ENCODE data around the gene PHLPP1. TPM values are rescaled to one million over a fixed set of nuclear protein-coding genes. Genes with fewer than 3 reads are reported as not detected.
A peak's percentile ranks its signal among the peaks of the same experiment; 100 is the strongest.

PHLPP1 gene
- total RNA-seq, 1 experiment from 2014 or later = 10.1 TPM

DNA sequence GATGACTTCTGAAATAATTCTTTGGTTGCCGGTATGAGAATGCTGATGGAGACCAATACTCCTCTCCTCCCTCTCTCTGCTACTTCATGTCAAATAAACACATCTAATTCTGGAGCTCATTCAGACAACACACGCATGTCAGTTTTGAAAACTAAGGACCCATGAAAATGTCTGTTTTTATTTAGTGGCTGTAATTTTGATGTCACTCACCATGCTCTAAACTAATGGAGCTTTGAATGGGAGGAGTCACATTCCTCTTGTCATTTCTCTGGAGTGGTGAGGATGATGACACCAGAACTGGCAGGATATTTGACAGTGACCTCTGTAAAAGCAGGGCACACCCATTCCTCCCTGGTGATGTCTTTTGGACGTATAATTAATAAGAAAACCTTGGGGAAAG is 163.0 kb downstream of the PHLPP1 start:
- H3K4me1 ChIP-seq (replicated peaks) = peaks cover 72% of the 10 kb centered on the region
- no peaks in the 10 kb centered on the region for H3K27me3 ChIP-seq (replicated peaks)
- peak in 1 of 2 experiments; percentile 35 for DNase-seq (ENCODE audit: low read depth in 1 of 2, low spot score in 2 of 2)

GRCh38 chr18:62880034-62880433 is 164.7 kb downstream of the PHLPP1 start:
- H3K4me1 ChIP-seq (replicated peaks) = peaks cover 66% of the 10 kb centered on the region
- no peaks in the 10 kb centered on the region for H3K27me3 ChIP-seq (replicated peaks)
- no peak overlapping the region for H3K27ac ChIP-seq
- no peaks in the 10 kb centered on the region for H3K9me3 ChIP-seq (replicated peaks)
- no peak overlapping the region for H3K4me3 ChIP-seq
- no peak for DNase-seq (ENCODE audit: low read depth in 1 of 2, low spot score in 2 of 2)
- H3K36me3 ChIP-seq = no peaks in the 10 kb centered on the region

More for the DNA sequence above, 163.0 kb downstream of the PHLPP1 start:
- Histone ChIP-seq H3K9me3 (replicated peaks) (no peaks in the 10 kb centered on the region), H3K27ac (peak overlapping the region; percentile 83), H3K4me3 (no peak overlapping the region), H3K36me3 (no peaks in the 10 kb centered on the region)

- H3K4me1 ChIP-seq (replicated peaks) = peaks cover 60% of the 10 kb centered on the region
- H3K27ac ChIP-seq = peak overlapping the region; percentile 73
- H3K27me3 ChIP-seq (replicated peaks) = no peaks in the 10 kb centered on the region
- H3K4me3 ChIP-seq = no peak overlapping the region
- H3K36me3 ChIP-seq = no peaks in the 10 kb centered on the region
- DNase-seq (ENCODE audit: low read depth in 1 of 2, low spot score in 2 of 2) = no peak
- no peaks in the 10 kb centered on the region for H3K9me3 ChIP-seq (replicated peaks)
Measured at GRCh38 chr18:62880673-62881364, 165.5 kb downstream of the PHLPP1 start.

- no peak overlapping the region for H3K4me3 ChIP-seq
- no peaks in the 10 kb centered on the region for H3K27me3 ChIP-seq (replicated peaks)
- peak overlapping the region; percentile 73 for H3K27ac ChIP-seq
- peaks cover 57% of the 10 kb centered on the region for H3K4me1 ChIP-seq (replicated peaks)
- H3K36me3 ChIP-seq = no peaks in the 10 kb centered on the region
- H3K9me3 ChIP-seq (replicated peaks) = no peaks in the 10 kb centered on the region
- DNase-seq (ENCODE audit: low read depth in 1 of 2, low spot score in 2 of 2) = peak; percentile 83 to 90
Measured at GRCh38 chr18:62881509-62882016, 166.2 kb downstream of the PHLPP1 start.

- Histone ChIP-seq H3K27me3 (replicated peaks) (no peaks in the 10 kb centered on the region), H3K9me3 (replicated peaks) (no peaks in the 10 kb centered on the region), H3K4me1 (replicated peaks) (peaks cover 31% of the 10 kb centered on the region), H3K27ac (no peak overlapping the region), H3K36me3 (no peaks in the 10 kb centered on the region), H3K4me3 (no peak overlapping the region)
- no peak for DNase-seq (ENCODE audit: low read depth in 1 of 2, low spot score in 2 of 2)
Measured at GRCh38 chr18:62883937-62884735, 168.8 kb downstream of the PHLPP1 start.

GRCh38 chr18:62885804-62886203 is 170.5 kb downstream of the PHLPP1 start:
- Histone ChIP-seq H3K36me3 (no peaks in the 10 kb centered on the region), H3K4me3 (no peak overlapping the region), H3K27me3 (replicated peaks) (no peaks in the 10 kb centered on the region), H3K4me1 (replicated peaks) (peaks cover 24% of the 10 kb centered on the region), H3K27ac (no peak overlapping the region), H3K9me3 (replicated peaks) (no peaks in the 10 kb centered on the region)
- DNase-seq (ENCODE audit: low read depth in 1 of 2, low spot score in 2 of 2) = no peak

- no peaks in the 10 kb centered on the region for H3K27me3 ChIP-seq (replicated peaks)
- no peak overlapping the region for H3K27ac ChIP-seq
- H3K9me3 ChIP-seq (replicated peaks) = no peaks in the 10 kb centered on the region
- H3K4me3 ChIP-seq = no peak overlapping the region
- H3K36me3 ChIP-seq = peaks cover 19% of the 10 kb centered on the region; the same call in 1 of the 2 replicates
- H3K4me1 ChIP-seq (replicated peaks) = peaks cover 24% of the 10 kb centered on the region
- DNase-seq (ENCODE audit: low read depth in 1 of 2, low spot score in 2 of 2) = no peak
Measured at GRCh38 chr18:62894681-62895390, 179.5 kb downstream of the PHLPP1 start.

- Histone ChIP-seq H3K4me1 (replicated peaks) (peaks cover 24% of the 10 kb centered on the region), H3K4me3 (no peak overlapping the region), H3K36me3 (peaks cover 19% of the 10 kb centered on the region; the same call in 1 of the 2 replicates), H3K27ac (peak overlapping the region; percentile 8), H3K9me3 (replicated peaks) (no peaks in the 10 kb centered on the region), H3K27me3 (replicated peaks) (no peaks in the 10 kb centered on the region)
- DNase-seq (ENCODE audit: low read depth in 1 of 2, low spot score in 2 of 2) = no peak
Measured at GRCh38 chr18:62897153-62897552, 181.8 kb downstream of the PHLPP1 start.

- Histone ChIP-seq H3K27me3 (replicated peaks) (no peaks in the 10 kb centered on the region), H3K36me3 (peaks cover 19% of the 10 kb centered on the region; the same call in 1 of the 2 replicates), H3K4me3 (no peak overlapping the region), H3K4me1 (replicated peaks) (peaks cover 24% of the 10 kb centered on the region), H3K9me3 (replicated peaks) (no peaks in the 10 kb centered on the region), H3K27ac (no peak overlapping the region)
- no peak for DNase-seq (ENCODE audit: low read depth in 1 of 2, low spot score in 2 of 2)
Measured at GRCh38 chr18:62898359-62898758, 183.0 kb downstream of the PHLPP1 start.

DNA sequence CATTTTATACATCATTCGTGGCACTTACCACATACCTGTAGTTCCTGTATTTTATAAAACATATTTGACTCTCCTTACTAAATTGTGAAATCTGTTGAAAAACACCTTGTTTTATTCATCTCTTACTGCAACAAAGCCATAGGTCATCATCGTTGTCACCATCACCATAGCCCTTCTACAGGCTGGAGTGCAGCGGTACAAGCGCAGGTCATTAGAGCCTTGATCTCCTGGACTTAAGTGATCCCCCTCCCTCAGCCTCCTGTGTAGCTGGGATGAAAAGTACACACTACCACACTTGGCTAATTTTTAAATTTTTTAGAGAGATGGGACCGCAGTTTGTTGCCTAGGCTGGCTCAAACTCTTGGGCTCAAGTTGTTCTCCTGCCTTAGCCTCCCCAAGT is 184.2 kb downstream of the PHLPP1 start:
- Histone ChIP-seq H3K4me3 (no peak overlapping the region), H3K9me3 (replicated peaks) (no peaks in the 10 kb centered on the region), H3K27ac (no peak overlapping the region), H3K36me3 (peaks cover 19% of the 10 kb centered on the region; the same call in 1 of the 2 replicates), H3K4me1 (replicated peaks) (peaks cover 17% of the 10 kb centered on the region), H3K27me3 (replicated peaks) (no peaks in the 10 kb centered on the region)
- no peak for DNase-seq (ENCODE audit: low read depth in 1 of 2, low spot score in 2 of 2)

GRCh38 chr18:62900132-62900883 is 185.0 kb downstream of the PHLPP1 start:
- no peaks in the 10 kb centered on the region for H3K9me3 ChIP-seq (replicated peaks)
- no peaks in the 10 kb centered on the region for H3K27me3 ChIP-seq (replicated peaks)
- no peak overlapping the region for H3K4me3 ChIP-seq
- H3K4me1 ChIP-seq (replicated peaks) = peaks cover 17% of the 10 kb centered on the region
- peaks cover 19% of the 10 kb centered on the region; the same call in 1 of the 2 replicates for H3K36me3 ChIP-seq
- no peak for DNase-seq (ENCODE audit: low read depth in 1 of 2, low spot score in 2 of 2)
- H3K27ac ChIP-seq = no peak overlapping the region

- H3K4me1 ChIP-seq (replicated peaks) = peaks cover 10% of the 10 kb centered on the region
- H3K27me3 ChIP-seq (replicated peaks) = no peaks in the 10 kb centered on the region
- peaks cover 5% of the 10 kb centered on the region; the same call in 1 of the 2 replicates for H3K36me3 ChIP-seq
- no peak overlapping the region for H3K27ac ChIP-seq
- no peaks in the 10 kb centered on the region for H3K9me3 ChIP-seq (replicated peaks)
- H3K4me3 ChIP-seq = no peak overlapping the region
- DNase-seq (ENCODE audit: low read depth in 1 of 2, low spot score in 2 of 2) = no peak
Measured at GRCh38 chr18:62902776-62903175, 187.4 kb downstream of the PHLPP1 start.

All from SJSA1 (cell line).